Left ventricle myocardium superior (tissue), 1 donor: ENCODE data around the gene ZBTB20. TPM values are rescaled to one million over a fixed set of nuclear protein-coding genes. Genes with fewer than 3 reads are reported as not detected.

ENCODE experiments used
- ATAC-seq: fragments of 200-7000 bp; cut with Tn5 transposase; one replicate; pipeline ENCODE4 v1.9.1; 2020; ENCODE audit warnings: mild to moderate bottlenecking, moderate library complexity
- DNase-seq: peaks from one replicate; pipeline ENCODE4 v3.0.0-alpha.2; 2020
- intact Hi-C: fragments of 100-400 bp; cut with micrococcal nuclease; formaldehyde crosslinking; loops from one replicate; pipeline ENCODE4 v1.11.0; 2022
- total RNA-seq: library from RNA; stranded (reverse); fragmentation: NEBNext Ultra II Directional; extraction: Animal tissue kit (Norgen Biotek cat#: 25700); gene quantifications from one replicate; pipeline ENCODE4 v1.2.1, GENCODE V29; 2021
- donor health status: DM: no; HTN: yes; CAD: no; lungs with severe emphysema.

The ZBTB20 gene
- total RNA-seq, 1 donor from 2014 or later: 57.5 TPM

DNA sequence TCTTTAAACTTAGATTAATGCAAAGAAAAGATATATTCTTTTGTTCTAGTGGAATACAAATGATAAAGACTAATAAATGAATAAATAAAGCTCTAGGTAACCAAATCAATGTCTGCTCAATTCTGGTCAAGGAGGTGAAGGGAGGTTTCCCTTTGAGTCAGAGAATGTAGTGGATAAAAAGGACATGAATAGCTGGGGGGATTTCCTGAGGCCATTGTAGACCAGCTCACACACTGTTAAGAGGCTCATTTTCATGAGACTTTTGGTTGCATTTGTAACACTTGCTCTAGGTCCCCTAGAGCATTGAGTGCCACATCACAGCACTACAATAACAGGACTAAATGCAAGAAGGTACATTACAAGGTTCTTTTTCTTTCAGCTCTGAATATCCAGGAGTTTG is 682.5 kb downstream of the ZBTB20 start:
- ATAC-seq (no peak), DNase-seq (no peak)
- intact Hi-C loops: no loop called here

- intact Hi-C loops: no loop called here
- no peak for DNase-seq
- ATAC-seq: peak; percentile 21
Observed at GRCh38 chr3:114462750-114463149, 684.3 kb downstream of the ZBTB20 start.

DNA sequence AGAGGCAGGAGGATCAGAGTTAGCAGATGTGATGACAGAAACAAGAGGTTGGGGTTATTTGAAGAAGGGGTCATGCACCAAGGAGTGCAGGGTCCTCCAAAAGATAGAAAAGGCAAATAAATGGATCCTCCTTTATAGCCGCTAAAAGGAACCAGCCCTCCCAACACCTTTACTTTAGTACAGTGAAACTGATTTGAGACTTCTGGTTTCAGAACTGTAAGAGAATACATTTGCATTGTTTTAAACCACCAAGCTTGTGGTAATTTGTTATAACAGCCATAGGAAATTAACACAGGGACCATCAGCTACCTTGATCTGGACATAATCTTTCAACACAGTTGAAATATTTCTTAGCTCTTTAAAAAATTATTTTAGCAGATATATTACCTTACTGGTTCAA is 686.6 kb downstream of the ZBTB20 start:
- DNase-seq (no peak), ATAC-seq (no peak)
- intact Hi-C loops: no loop called here

DNA sequence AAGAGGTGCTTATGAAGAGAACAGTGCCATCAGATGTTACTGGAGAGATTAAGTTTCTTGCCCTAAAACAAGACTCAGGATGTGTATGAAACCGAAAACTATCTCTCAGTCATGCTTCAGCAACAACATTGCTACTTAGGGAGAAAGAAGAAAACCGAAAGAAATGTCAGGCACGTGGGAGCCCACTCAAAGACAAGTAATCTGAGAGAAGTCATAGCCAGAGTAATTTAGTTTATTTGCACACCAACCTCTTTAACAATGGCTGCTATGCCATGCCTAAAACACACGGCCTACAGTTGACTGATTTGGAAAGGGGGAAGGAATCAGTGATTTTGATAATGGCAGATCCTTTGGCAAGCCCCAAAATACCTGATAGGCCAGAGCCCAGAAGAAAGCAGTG is 690.3 kb downstream of the ZBTB20 start:
- no peak for ATAC-seq
- DNase-seq: no peak
- intact Hi-C loops: no loop called here

- peak; percentile 6 for ATAC-seq
- intact Hi-C loops: no loop called here
Observed at GRCh38 chr3:114455432-114455831, 691.7 kb downstream of the ZBTB20 start.

GRCh38 chr3:114454551-114455251 is 692.4 kb downstream of the ZBTB20 start:
- ATAC-seq (peak; percentile 40), DNase-seq (no peak)
- intact Hi-C loops: no loop called here

More at GRCh38 chr3:114455432-114455831, 691.7 kb downstream of the ZBTB20 start:
- no peak for DNase-seq

DNA sequence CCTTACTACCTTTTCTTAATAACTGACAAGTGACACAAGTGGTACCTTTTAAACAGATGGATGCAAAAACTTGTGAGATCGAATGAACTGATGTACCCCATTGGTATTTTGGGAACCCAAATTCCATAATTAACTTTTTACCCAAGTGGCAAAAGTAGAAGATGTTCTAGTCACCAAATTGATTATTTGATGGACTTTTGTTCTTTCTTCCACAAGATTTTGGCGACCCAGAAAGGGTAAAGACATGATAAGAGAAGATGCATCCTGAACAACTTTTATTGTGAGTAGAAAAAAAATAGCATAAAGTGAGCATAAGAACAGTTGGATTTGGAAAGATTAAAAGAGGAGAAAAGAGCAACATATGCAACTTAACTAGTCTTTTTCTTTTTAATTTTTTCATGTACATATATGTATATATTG is 693.7 kb downstream of the ZBTB20 start:
- ATAC-seq (no peak), DNase-seq (no peak)
- intact Hi-C loops: no loop called here

GRCh38 chr3:114452937-114453336 is 694.2 kb downstream of the ZBTB20 start:
- intact Hi-C loops: no loop called here
- ATAC-seq (no peak), DNase-seq (no peak)

- ATAC-seq: no peak
- DNase-seq: no peak
- intact Hi-C loops: no loop called here
Observed at GRCh38 chr3:114452256-114452655, 694.8 kb downstream of the ZBTB20 start.

DNA sequence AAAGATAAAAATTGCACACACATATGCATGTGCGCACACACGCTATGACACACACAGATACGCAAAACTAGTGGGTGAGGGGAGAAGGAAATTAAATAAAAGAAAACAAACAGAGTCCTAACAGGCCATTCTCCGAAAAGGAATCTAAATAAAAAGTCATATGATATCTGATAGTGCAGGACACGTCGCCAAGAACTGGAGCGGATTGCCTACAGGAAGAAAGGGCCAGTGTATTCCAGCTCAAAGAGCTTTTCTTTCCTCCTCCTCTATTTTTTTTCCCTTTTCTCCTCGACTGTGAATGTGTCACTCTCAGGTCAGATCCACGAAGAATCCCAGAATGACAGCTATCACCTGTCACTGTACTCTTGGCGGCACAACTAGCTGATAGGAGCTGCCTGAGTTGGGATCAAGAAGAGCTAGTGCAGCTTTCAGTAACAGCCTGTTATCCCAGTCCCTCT is 695.5 kb downstream of the ZBTB20 start:
- DNase-seq (peak; percentile 38), ATAC-seq (peak; percentile 61)
- intact Hi-C loops: no loop called here

GRCh38 chr3:114451051-114451451 is 696.0 kb downstream of the ZBTB20 start:
- DNase-seq (no peak), ATAC-seq (peak; percentile 37)
- intact Hi-C loops: no loop called here

DNA sequence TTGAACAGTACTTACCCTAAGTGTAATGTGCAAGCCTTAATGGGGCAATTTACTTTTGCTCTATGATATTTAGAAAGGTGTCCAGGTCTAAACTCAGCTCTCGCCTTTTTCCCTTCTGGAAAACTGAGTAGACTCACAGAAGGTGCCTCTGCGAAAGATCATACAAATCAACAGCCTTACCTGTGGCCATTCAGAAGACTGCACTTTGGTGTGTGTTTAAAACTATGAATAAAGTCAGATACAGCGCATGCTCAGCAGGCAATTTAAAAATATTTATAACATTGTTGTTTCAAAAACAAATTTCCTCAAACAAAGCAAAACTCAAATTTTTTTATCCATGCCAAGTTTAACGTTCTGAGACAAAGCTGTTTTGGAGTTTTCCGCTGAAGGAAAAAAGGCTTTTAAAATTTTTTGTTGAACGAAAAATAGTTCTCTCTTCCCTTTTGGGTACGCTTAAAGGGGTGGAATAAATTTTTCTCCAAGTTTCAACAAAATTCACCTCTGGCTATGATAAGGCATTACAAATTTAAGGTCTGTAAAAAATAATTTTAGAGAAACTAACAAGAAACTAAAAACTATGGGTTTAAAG is 697.0 kb downstream of the ZBTB20 start:
- intact Hi-C loops: no loop called here
- ATAC-seq: no peak
- no peak for DNase-seq

- DNase-seq: no peak
- intact Hi-C loops: no loop called here
- ATAC-seq: no peak
Observed at GRCh38 chr3:114449271-114450007, 697.6 kb downstream of the ZBTB20 start.

- intact Hi-C loops: no loop called here
- DNase-seq (no peak), ATAC-seq (no peak)
Observed at GRCh38 chr3:114447950-114448479, 699.1 kb downstream of the ZBTB20 start.

DNA sequence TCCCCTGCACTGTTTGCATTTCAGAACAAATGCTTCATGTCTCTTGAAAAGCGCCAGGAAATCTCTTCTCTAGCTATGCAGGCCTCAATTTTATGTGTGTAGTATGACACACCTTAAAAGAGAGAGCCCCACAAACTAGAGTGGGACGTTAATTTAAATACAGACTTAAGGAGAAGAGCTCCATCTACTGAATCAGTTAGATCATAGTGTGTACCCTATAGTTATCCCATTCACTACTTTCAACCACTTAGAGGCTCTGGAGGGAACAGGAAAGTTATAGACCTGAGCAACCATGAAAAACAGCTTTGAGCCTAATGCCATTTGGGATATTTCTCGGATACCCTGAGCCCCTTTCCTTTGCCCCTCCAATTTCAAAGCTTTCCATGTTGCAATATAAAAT is 699.5 kb downstream of the ZBTB20 start:
- intact Hi-C loops: no loop called here
- DNase-seq (no peak), ATAC-seq (no peak)

DNA sequence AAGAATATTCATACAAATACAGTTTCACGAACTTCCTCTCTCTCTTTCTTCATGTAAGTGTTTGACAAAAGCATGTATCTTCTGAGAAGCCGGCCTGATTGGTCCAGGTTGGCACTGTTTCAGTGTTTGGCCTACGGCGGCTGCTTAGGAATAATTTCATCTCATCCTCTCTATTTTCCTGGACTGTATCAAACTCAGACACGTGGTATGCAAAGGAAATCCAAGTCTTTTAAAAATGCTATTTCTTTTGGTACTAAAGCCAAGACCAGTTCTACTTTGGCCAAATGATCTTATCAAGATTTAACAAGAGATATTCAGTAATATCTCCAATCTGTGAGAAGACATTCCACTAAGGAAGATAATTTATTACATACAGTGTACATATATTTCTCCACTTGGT is 700.5 kb downstream of the ZBTB20 start:
- ATAC-seq (no peak), DNase-seq (peak; percentile 32)
- intact Hi-C loops: no loop called here

DNA sequence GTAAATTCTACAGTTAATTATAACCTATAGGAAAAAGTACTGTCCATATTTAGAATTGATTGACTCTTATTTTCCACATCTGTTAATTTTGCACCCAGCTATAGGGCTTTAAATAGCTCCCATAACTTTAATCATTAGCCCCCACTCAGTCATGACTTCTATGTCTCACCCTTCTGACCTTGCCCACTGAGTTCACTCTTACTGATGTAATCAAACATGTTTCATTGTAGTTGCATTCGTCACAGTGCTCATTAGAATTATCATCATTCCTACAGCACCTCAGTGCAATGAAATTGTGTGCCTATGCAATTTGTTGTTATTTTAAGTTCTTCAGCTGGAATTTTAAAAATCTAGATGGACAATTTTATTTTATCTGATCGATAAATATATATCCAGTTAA is 701.9 kb downstream of the ZBTB20 start:
- ATAC-seq: no peak
- no peak for DNase-seq
- intact Hi-C loops: no loop called here

DNA sequence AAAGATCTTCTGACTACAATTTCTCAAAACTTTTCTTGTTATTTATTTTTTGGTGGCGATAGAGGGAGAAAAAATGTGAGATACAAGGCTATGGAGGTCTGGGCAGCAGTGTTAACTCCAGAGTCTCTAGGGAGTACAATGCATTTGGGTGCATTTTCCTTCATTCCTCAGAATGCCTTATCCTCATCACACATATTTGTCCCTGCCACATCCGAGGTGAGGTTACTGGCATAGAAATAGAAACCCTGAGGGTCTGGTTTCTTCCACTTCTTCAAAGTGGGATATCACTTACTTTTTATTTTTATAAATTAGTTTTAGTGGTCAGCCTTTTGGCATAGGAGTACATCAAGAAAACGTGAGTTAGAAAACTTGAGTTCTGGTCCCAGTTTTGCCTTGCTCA is 702.9 kb downstream of the ZBTB20 start:
- intact Hi-C loops: no loop called here
- no peak for ATAC-seq
- DNase-seq: no peak

DNA sequence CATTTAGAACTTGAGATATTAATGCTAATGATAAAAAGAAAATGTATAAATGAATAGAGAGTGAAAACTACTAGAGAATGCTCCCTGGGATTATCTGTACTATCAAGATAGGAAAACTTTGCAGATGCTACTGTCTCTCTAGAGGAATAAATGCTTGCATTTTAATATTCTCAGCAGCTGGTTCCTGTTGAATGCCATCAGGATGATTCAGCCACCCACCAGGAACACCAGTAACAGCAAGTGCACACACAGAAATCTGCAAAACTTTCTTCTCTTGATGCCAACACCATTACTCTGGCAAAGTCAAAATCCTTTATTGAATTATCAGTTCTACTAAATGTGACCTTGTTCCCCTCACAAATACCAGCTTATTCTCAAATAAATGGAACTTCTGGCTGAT is 704.8 kb downstream of the ZBTB20 start:
- no peak for DNase-seq
- ATAC-seq: peak; percentile 21
- intact Hi-C loops: no loop called here

- ATAC-seq (no peak), DNase-seq (no peak)
- intact Hi-C loops: no loop called here
Observed at GRCh38 chr3:114441386-114441785, 705.7 kb downstream of the ZBTB20 start.
